OCI-LY3 (cell line): ENCODE results near the gene MRPS16.

ENCODE experiments used
- EZH2phosphoT487 ChIP-seq: fragments of 200-600 bp; shearing (Covaris generic); IDR thresholded peaks from 2 replicates; pipeline ENCODE4 v1.6.1; 2018; ENCODE audit warnings: antibody characterized with exemption, mixed run types, low read depth
- TF ChIP-seq, protein P1 (sequence below): fragments of 200-600, 300-600 bp; sonication (generic); IDR thresholded peaks from 2 replicates; pipeline ENCODE4 v1.5.1; 2014; ENCODE audit warnings: antibody characterized with exemption, low read length, low read depth

DNA sequence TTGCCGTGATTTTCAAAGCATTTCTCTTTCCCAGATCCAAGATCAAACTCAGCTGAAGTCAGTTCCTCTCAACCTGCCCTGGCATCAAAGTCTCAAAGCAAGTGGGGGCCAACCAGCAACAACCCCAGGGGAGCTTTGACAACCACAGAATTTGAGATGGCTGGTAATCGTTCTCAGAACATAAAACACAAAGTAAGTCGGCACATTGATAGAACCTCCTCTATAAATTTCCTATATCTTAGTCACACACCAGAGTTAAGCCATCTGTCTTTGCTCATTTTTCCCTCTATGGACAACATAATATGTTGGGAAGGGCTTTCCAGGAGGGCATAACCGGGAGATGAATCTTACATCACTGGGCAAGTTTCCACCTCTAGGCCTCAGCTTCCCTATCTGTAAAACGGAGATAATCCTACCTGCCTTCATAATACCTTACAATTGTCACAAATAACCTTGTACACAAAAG is 4.2 kb downstream of the MRPS16 start:
- TF ChIP-seq, protein P1, sequence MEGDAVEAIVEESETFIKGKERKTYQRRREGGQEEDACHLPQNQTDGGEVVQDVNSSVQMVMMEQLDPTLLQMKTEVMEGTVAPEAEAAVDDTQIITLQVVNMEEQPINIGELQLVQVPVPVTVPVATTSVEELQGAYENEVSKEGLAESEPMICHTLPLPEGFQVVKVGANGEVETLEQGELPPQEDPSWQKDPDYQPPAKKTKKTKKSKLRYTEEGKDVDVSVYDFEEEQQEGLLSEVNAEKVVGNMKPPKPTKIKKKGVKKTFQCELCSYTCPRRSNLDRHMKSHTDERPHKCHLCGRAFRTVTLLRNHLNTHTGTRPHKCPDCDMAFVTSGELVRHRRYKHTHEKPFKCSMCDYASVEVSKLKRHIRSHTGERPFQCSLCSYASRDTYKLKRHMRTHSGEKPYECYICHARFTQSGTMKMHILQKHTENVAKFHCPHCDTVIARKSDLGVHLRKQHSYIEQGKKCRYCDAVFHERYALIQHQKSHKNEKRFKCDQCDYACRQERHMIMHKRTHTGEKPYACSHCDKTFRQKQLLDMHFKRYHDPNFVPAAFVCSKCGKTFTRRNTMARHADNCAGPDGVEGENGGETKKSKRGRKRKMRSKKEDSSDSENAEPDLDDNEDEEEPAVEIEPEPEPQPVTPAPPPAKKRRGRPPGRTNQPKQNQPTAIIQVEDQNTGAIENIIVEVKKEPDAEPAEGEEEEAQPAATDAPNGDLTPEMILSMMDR: no peak
- no peak for TF ChIP-seq EZH2phosphoT487
